ENCODE results near the gene AKAP8.

Gene AKAP8

GRCh38 chr19:15332311-15332996, 47.1 kb downstream of the AKAP8 start, which contains the start of gene BRD4:
Gene BRD4, minus strand, starts transcription at chr19:15332539. Its CDS starts 59,440 bp downstream, at chr19:15273099.
- peak; percentile 71 for DNase-seq (ENCODE audit: low read depth)

DNA sequence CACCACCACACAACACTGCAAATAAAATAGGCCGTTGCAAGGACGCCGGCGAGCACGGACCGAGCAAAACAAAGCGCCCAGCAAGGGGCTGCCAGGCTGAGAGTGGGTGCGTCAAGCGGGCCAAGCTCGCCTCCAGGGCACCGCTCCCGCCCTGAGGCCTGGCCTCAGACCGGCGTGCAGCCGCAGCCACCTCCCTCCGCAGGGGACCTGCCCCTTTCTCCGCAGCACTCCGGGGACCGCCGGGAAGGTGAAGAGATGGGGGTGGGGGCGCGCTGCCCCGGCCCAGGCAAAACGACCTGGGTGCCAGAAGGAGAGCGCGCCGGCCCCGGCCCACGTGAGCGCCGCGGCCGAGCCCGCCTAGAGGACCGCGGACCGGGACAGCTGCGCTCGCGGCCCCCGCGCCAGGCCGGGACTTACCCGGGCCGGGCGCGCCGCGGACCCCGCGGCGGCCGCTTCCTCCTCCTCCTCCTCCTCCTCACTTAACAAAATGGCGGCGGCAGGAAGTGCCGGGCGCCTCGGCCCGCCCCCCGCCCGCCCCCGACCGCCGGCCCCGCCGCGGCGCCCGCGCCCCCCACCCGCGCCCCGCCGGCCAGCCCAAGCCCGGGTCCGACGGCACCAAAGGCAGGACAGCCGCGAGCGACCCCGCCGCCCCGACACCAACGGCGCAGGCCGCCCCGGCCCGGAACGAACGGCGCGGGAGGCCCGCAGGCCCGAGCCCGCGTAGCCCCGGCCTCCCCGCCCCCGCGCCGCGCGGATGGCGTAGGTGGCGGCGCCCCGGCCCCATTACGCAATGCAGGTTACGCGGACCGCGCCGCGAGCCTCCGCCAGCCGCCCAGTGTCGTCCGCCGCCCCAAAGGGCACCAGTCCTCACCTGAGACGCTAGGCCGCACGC, 47.9 kb downstream of the AKAP8 start:
- peak; percentile 38 for DNase-seq (ENCODE audit: low read depth)

- no peak for DNase-seq (ENCODE audit: low read depth)
Measured at GRCh38 chr19:15330801-15331418, 48.7 kb downstream of the AKAP8 start.

DNA sequence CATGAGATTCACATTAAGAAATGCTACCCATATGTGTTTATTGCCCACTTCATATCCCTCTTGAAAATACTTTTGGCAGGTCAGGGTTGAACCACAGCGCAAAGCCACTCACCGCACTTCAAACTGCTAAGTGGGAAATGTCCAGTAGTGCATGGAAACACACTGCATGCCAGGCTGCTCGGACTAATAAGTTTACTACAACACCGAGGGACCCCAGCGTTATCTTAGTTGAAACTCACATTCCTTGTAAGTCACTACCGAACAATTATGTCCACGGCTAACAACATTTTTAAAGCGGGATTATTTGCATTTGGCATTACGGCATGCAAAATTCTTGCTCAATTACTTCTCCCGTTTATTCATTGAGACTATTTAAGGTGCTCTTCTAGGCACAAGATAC, 51.3 kb downstream of the AKAP8 start:
- no peak for DNase-seq (ENCODE audit: low read depth)

DNA sequence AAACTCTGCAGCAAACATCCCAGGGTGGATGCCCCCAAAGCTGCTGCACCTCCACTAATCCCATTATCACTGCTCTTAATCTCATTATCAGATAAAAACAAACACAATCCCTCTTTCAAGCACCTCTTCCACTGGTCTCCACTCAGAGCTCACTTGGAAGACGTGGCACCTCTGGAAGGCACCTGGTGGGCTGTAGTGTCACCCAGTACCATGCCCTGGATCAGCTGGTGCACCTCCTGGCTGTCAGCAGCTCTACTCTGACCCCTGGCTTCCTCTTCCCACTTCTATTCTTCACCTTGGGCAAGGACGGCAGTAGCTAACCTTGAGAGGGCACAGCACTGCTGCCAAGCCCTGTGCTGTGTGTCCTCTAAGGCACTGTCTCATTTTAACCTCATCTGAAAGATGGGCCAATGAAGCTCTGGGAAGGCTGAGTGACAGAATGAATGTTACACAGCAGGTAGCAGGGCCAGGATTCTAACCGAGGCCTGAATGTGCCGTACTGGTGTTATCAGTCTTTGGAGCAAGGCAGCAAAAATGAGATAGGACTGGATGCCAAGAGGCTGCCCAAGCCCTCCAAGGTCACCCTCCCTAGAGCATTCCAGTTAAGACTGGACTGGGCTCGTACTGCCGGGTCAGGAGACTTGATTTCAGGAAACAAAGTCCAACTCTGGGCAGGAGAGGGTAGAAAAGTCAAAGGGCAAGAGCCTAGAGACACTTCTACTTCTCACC, 54.6 kb downstream of the AKAP8 start:
- DNase-seq (ENCODE audit: low read depth) = no peak

GRCh38 chr19:15323496-15324235, 55.9 kb downstream of the AKAP8 start:
- no peak for DNase-seq (ENCODE audit: low read depth)

DNA sequence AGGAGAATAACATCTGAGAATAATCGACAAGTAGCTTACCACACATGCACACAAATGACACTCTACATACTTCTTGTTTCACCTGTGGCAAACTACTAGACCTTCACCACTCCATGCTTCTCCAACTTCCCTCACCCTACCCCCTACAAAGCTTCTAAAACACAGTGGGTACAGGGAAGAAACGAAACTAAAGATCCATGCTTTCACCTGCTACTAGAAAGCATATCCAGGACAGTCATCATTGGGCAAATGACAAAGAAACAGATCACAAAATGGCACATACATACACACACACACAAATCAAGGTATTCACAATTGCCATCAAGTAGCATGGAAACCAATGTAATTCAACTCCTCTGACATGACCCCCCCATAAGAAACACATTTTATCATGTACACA, 57.8 kb downstream of the AKAP8 start:
- DNase-seq (ENCODE audit: low read depth) = no peak

GRCh38 chr19:15320116-15320515, 59.5 kb downstream of the AKAP8 start:
- no peak for DNase-seq (ENCODE audit: low read depth)

- no peak for DNase-seq (ENCODE audit: low read depth)
Measured at GRCh38 chr19:15318241-15318691, 61.3 kb downstream of the AKAP8 start.

- no peak for DNase-seq (ENCODE audit: low read depth)
Measured at GRCh38 chr19:15317392-15318071, 62.1 kb downstream of the AKAP8 start.

DNA sequence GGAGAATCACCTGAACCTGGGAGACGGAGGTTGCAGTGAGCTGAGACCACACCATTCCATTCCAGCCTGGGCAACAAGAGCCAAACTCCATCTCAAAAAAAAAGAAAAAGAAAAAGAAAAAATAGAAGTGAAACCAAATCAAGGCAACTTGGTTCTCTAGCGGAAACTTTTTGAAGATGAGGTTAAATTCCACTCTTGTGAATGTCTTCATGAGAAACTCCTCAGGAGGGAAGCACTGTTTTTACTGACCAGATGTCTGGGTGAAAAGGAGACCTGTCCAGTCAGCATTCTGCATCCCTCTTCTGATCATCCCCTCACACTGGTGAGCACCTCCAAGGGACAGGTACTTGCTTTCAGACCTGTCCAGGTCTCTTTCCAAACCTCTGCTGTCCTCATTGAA, 63.1 kb downstream of the AKAP8 start:
- no peak for DNase-seq (ENCODE audit: low read depth)

GRCh38 chr19:15315101-15315500, 64.5 kb downstream of the AKAP8 start:
- no peak for DNase-seq (ENCODE audit: low read depth)

- no peak for DNase-seq (ENCODE audit: low read depth)
Measured at GRCh38 chr19:15313649-15314279, 65.8 kb downstream of the AKAP8 start.

GRCh38 chr19:15307169-15307568, 72.4 kb downstream of the AKAP8 start:
- DNase-seq (ENCODE audit: low read depth) = no peak

- DNase-seq (ENCODE audit: low read depth) = no peak
Measured at GRCh38 chr19:15305582-15306334, 73.8 kb downstream of the AKAP8 start.

DNA sequence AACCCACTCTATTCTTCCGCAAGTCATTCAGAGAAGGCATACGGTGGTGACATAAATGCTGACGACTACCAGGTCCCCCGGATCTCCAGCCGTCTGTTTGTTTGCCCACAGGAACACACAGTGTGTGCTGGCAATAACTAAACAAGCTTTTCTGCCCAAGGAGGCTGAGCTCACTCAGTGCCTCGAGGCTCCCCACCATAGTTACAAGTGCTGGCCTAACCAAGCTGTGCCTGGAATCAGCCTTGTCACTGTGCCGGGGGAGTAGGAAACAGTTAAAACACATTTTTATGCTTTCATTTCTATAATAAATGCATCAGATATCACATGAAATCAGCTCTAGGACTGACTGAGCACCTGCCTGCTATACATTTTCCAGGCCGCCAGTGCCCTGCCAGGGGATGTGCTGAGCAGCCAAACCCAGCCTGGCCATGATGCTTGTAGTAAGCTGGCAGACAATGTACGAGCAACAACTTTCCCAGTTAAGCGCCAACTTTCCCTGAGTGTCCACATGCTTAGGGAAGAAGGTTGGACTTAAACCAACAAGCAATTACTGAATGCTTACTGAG, 75.4 kb downstream of the AKAP8 start:
- no peak for DNase-seq (ENCODE audit: low read depth)

All from activated T-cell treated with anti-CD3 and anti-CD28 coated beads for 24 hours (primary cell).